ENCODE data around the gene FLT3.
"Not testable (repeated sequence)": the region's sequence is repeated elsewhere in the genome, so short reads cannot be mapped to it uniquely, and the experiment has no call there.

The FLT3 gene

DNA sequence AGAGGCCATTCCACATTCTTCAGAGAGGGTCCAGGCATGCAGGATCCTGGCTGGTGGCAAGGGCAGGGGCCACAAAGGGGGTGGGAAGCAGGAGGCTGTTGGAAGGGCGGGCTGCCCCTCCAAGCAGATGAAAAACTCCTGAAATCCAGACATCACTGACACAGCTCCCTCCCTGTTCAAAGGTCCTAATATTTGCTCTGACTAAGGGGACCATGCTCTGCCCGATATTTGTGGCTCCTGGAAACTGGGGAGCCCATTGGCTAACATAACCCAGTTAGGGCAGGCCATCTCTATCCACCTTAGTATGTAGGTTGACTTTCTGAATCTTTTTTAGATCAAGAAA is 127.9 kb downstream of the FLT3 start:
- DNase-seq (ENCODE audit: low spot score) = no peak

DNA sequence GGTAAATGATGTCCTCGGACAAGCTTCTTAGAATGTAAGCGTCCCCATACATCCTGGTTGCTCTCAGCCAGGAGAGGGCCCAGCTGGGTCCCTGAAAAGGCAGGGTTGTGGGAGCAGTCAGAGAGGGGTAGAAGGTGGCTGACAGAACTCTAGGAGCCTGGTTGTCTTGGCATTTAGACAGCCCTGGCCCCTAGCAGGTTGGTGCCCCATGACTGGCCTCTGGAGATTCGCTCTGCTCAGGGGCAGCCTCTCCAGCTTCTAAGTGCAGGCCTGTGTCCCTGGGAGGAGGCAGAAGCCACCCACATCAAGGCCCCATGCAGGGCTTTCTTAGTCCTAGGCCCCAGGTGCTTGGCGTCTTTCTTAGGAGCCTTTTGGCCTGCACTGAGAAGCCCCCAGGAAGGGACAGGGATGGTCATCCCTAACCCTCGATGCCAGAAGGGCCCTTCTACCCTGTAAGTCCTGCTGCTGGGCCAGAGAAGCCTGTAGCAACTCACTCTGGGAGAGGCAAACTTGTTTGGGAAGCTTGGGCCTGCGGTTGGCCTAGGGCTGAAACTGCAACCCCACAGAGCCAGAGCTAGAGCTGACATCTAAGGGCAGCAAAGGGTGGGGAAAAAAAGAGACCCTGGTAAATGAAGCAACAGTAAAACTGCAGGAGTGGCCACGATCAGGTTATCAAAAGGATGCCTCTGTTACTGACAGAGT is 128.4 kb downstream of the FLT3 start:
- no peak for DNase-seq (ENCODE audit: low spot score)

DNA sequence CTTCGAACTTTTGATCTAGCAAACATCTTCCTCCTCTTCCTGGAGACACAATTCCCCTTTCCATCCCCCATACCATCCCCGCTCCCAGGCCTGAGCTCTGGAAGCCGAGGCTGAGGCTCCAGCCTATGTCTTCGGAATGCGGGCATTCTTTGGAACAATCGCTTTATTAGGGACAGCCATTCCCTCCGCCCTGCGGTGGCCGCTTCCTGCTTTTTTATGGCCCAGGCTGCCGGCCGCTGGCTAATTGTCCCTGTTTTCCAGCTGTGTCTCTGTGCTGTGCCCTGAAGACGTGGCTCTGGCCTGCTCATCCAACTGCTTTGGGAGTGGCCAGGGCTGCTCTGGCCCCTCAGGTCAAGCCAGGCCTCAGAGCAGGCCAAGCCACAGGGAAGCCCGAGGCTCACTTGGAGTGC is 129.1 kb downstream of the FLT3 start:
- no peak for DNase-seq (ENCODE audit: low spot score)

DNA sequence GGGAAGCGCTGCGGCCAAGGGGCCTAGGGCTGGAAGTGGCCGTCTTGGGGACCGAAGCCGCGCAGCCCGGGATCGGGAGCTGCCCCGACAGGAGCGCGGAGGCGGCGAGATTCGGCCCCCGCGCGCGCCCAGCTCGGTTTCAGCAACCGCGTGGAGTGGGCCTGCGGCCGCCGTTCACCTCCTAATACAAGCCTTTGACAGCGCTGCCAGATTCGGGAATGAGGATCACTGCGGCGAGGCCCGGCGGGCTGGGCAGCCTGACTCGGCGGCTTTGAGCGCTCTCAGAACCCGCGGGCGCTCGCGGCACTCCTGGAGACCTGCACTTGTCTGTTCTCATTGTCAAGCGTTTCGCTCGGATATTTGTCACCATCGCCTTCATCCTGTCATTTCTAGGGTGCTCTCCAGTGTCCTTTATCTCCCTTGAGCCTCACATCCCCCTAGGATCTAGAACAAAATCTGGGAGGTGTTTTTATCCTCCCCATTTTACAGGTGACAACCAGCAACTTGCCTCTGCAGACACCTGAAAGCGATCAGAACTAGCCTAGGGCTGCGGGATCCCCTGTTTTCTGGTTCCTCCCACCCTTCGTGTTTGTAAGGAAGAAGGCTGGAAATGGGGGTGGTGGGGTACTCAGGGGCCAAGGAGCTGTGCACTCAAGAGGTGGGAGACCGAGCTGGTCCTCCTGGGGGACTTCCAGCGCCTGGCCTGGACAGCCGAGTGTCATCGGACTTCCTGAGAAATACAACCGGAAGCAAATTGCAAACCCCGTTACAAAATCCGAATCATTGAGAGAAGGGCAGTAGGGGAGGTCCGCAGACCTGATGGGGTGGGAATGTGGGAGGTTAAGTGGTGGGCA is 129.8 kb downstream of the FLT3 start:
- DNase-seq (ENCODE audit: low spot score) = no peak

DNA sequence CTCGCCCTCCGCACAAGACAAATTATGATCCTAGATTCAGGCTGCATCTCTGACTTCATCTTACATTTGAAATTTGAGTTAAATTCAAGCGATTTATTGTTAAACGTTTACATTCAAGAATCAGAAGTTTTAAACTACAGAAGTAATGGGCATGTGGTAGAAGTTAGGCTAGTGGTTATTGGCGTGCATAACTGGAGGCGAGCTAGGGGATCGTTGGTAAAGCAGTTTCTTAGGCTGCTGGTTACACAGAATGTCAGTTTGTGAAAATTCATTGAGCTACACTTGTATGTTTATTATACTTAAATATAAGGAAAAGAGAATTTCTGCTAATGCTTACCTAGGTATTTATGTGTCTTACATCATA is 130.5 kb downstream of the FLT3 start:
- DNase-seq (ENCODE audit: low spot score) = no peak

DNA sequence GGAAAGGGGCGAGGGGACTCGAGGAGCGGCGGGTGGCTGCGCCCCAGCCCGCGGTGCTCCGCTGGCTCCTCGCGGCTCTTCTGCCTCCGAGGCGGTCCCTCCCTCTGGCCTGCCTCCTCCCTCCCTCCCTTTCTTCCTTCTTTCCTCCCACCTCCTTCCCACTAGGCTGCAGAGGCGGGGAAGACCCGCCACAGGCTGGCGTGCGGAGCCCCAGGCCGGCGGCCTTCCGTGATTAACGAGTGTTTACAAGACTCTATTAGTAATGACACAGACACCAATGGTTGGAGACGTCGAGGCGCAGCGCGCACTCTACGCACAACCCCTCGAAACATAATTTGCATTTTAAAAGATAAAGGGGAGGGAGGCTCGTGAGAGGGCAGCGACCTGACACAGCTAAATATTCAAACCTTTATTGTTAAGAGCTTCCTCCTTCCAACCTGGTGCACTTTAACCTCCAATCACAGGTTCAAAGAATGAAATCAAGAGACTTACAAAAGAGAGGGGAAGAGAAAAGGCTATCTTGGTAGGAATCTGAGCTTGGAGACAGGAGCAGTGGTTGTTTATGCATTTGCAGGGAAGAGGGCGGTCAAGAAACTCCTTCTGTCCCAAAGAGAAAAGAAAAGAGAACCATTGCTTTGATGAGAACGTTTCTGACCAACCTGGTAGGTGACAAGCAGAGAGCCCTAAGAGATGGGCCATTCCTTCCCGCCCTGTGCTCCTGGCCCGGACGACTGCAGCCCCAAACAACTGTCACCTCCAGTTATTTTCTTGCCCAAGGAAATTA is 131.1 kb downstream of the FLT3 start, which contains the start of gene CDX2:
CDX2 (minus strand) TSS at position 234 of the 784 bp plus-strand sequence. CDS start 309 bp downstream, outside the sequence.
- DNase-seq (ENCODE audit: low spot score) = no peak

DNA sequence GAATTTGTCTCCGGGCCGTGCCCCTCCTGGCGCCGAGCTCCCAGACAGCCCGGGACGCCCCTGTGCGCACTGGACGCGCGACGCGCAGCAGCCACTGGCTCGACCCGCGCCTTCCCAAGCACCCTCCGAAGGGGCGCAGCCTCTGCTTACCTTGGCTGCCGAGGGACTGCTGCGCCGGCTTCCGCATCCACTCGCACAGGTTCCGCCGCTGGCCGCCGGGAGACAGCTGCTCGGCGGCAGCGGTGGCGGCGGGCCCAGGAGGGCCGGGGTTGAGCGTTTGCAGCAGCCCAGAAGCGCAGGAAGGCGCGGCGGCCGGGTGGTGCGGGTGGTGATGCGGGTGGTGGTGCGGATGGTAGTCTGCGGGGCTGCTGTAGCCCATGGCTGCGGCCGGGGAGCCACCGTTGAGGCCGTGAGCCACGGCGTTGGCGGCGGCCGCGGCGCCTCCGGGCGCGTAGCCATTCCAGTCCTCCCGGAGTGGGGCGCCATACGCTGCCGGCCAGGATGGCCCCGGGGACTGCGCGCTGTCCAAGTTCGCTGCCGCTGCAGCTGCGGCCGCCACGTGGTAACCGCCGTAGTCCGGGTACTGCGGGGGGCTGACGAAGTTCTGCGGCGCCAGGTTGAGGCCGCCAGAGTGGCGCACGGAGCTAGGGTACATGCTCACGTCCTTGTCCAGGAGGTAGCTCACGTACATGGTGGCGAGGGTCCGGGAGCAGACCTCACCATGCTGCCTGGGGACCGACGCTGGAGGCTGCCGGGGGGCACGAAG is 131.9 kb downstream of the FLT3 start:
- no peak for DNase-seq (ENCODE audit: low spot score)

DNA sequence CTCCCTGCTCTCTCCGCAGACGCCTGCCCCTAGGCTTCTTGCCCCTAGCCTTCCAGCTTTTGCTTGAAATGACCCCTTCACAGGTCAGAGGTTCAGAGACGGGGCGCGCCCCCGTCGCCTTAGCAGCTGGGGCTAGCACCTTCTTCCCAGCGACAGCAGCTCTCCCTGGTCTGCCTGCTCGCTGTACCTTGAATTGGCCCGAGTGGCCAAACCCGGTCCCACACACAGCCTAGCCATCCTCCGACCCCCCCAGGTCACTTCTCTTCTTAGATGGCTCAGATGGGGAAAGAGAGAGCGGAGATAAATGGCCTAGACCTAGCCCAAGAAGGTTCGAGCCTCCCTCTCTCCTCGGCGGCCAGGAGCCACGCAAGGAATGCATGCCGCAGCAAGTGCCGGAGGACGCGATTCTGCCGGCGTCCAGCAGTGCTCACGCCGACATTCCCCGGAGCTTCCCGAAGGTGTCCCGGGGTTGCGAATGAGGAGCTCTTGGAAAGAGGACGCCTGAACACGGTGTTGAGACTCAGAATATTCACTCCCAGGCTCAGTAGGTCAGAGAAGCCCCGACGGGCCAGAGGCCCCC is 132.6 kb downstream of the FLT3 start:
- no peak for DNase-seq (ENCODE audit: low spot score)

DNA sequence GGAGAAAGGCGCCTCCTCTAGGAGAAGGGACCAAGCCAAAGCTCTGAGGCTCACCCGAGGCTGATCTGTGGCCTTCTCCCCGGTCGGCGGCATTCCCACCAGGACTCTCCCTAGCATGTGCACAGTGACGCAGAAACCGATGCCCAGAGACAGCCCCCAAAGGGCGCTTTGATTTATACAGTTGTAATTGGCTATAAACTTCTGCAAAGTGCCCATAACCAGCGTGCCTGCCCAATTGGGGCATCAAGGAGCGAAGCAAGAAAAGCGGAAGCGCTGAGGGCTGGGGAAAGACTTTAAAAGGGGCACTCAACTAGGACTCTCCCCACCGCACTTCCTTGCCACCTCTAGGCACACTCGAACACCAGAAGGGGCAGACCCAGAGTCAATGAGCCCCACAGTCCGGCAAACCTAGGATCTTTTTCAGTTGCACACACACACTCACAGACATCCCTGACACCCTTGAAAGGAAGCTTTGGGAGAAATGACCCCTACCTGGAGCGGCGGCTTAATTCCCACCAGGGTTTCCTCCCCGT is 133.1 kb downstream of the FLT3 start:
- DNase-seq (ENCODE audit: low spot score) = no peak

DNA sequence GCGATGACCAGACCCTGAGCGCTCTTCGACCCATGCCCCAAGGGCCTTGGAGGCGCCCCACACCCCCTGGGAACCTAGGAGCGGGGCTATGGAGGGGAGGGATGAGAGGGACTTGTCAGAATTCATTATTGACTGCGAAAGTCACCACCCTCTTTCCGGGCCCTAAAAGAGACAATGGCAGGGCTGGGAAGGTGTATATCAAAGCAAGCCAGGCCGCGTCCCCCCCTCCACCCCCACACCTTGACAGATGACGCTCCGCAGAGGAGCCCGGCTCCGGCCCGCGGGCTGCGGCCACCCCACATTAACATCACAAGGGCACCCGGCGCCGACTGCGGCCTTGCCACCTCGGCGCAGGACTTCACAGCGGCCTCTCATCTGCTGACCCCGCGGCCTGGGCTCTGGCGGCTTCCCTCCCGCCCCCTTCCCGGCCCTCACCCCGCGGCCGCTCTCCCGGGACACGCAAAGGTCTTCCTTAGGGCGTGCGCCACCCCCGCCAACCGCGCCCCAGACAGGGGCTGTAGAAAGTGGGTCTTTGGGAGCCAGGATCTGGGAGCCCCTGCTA is 133.7 kb downstream of the FLT3 start:
- DNase-seq (ENCODE audit: low spot score) = no peak

DNA sequence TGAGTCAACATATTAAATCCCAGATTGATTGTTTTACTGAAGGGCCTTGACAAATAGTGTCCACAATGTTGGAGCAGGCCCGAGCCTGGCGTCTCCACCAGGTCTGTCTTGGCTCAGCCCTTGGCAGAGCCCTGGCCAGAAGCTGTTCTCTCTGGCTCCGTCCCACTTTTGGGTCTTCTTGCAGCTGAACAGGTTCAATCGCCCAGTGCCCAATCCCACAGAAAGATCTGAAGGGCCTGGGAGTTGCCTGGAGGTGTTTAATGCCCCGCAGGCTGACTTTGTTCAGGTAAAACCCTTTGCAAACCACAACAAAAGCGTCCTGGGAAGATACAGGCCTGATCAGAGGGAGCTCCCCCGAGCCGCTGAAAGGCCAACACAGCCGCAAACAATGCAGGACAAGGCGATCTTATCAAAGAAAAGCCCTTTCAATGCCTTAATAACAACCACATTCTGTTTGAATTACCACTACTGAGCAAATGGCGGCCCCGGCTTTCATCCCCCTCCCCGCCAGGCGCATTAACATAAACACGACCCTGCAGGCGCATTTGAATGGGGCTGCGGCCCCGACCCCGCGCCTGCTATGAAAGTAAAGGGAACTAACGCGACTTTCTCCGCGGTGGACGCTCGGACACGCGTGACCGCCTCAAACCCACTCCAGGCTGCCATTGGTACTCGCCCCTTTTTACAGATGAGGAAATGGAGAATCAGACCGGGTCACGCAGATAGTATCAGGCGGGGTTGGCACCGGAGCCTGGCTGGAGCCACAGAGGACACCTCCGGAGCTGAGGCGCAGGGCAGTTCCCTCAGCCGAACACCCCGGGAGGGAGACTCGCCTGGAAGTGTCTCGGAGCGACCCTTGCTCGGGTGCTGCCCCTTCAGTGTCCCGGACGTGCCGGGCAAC is 134.4 kb downstream of the FLT3 start:
- DNase-seq (ENCODE audit: low spot score) = no peak

DNA sequence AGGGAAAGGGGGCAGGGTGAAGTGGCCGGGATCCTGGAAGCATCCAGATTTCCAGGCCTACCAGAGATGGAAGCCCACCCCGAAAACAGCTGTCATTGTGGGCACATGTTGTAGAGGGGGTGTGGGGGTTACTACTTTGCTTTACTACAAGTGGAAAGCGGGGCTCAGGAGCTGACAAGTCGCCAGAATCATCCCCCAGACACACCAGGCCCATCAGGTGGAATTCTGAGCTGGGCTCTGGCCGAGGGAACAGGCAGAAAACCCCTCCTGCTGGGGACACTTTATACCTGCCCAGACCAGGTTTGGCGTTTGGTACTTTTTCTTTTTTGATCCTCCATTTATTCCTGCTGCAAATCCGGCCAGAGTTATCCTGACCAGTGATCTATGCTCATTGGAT is 135.0 kb downstream of the FLT3 start:
- DNase-seq (ENCODE audit: low spot score) = no peak

DNA sequence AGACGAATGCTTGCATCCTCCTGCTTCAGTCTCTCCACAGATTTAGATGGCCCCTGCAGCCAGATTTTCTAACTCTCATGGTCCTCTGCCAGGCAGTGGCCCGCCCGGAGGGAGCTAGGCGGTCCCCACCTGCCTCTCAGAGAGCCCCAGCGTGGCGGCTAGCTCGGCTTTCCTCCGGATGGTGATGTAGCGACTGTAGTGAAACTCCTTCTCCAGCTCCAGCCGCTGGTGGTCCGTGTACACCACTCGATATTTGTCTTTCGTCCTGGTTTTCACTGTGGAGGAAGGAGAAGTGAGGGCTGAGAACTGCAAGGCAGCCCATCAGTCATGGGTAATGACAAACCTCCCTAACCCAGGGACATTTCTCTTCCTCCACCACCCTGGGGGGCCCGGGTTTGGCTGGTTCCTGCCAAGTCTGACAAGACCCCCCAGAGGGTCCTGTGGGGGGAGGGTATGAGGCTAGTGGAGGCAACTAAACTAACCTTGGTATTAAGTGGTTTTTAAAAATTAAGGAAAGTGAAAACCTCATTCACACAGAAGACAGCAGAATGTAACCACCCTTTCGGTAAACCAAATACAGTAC is 135.5 kb downstream of the FLT3 start:
- DNase-seq (ENCODE audit: low spot score) = no peak

DNA sequence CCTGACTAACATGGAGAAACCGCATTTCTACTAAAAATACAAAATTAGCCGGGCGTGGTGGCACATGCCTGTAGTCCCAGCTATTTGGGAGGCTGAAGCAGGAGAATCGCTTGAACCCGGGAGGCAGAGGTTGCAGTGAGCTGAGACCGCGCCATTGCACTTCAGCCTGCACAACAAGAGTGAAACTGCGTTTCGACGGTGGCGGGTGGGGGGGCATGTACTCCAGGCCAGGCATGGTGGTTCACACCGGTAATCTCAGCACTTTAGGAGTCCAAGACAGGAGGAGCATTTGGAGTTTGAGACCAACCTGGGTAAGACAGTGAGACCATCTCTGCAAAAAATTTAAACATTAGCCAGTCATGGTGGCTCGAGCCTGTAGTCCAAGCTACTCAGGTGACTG is 136.2 kb downstream of the FLT3 start:
- DNase-seq (ENCODE audit: low spot score) = not testable (repeated sequence)

DNA sequence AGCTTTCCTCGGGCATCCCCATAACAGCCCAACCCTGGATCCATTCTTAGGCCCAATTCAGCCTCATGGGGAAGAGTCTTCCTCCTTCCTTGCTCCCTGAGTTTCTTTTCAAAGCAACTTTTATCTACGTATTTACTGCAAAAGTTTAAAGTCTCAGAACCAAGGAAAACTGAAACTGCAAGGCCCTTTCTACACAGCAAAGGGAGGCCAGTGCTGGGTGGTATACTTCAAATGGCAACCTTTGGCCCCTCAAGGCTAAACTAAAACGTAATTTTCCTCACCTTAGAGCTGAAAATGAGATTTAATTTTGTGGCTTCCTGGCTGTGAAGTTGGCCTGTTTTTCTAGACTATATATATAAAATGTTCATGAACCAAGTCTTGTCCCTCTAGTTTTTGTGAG is 136.9 kb downstream of the FLT3 start:
- no peak for DNase-seq (ENCODE audit: low spot score)

DNA sequence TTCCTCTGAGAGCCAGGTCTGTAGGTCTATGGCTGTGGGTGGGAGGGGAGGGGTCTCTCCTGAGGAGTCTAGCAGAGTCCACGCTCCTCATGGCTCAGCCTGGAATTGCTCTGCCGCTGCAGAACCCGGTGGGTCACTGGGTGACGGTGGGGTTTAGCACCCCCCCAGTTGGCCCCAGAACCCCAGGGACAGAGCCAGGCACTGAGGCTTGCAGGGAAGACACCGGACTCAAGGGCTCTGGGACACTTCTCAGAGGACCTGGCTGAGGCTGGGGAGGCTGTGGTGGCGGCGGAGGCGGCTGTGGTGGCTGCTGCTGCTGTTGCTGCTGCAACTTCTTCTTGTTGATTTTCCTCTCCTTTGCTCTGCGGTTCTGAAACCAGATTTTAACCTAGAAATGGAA is 137.4 kb downstream of the FLT3 start:
- DNase-seq (ENCODE audit: low spot score) = no peak

DNA sequence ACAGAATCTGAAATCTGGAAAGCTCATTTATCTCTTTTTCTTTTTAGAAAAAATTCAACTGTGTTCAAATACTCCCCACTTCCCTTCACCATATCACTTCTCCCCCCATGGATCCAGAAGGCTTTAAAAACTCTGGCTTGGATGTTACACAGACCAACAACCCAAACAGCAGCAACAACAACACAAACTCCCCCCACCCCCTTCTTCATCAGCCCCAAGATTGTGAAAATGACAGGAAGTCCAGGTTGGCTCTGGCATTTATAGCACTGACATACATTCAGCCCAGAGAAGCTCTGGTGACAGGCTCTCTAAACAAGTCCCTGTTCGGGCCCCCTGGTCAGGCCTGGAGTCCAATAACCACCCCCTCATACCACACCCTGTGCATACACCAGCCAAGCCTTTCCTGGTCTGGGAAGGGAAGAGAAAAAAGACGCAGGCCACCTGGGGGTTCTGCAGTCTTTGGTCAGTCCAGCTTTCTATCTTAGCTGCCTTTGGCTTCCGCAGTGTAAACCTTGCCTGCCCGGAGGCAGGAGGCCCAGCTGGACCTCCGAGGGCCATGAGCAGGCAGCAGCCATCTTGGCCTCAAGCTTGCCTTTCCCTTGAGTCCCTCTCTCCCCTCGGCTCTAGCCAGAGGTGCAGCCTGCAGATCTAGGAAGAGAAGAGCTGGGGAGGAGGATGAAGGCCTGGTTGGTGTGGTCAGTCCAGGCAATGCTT is 138.1 kb downstream of the FLT3 start:
- no peak for DNase-seq (ENCODE audit: low spot score)

DNA sequence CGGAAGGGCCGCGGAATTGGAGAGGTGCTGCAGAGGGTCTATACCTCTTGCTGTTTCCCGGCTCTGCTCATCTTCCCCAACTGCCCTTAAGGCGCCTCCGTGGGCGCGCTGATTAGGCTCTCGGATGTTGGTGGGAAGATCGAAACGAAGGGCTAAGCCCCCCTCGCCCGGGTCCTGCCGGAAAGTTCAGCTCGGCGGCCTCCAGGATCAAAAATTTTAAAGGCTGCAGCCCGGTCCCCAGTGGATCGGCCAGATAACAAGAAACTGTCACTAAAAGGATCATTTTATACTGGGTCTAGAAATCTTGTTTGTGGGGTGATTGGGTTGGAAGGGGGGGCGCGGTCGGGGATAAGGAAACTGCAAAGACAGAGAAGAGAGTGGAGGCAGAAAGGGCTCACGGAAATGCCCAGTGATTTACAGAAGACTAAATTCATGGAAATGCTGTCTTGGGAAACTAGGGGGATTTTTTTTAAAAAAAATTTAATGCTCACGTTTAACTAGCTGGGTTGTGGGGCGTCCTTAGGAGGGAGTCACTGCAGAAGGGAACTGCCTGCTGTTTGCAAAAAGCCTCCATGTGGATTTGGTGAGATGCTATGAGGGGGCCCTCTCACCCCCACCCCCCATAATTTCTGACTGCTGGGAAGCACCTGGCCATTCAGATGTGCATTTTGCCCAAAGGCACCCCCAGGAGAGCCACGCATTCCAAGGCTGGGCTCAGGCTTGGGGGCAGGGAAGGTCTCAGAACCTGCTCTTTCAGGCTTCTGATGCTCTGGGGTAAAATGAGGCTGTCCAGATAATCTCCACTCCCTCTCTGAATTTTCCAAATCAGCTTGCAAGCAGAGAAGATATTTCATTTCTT is 138.9 kb downstream of the FLT3 start:
- DNase-seq (ENCODE audit: low spot score) = no peak

Data from CD4-positive, alpha-beta T cell treated with Interleukin-2 at 100 ng/mL for 4 hours (primary cell).